ENCODE measurements around the gene AADACL2.
A peak's percentile ranks its signal among the peaks of the same experiment; 100 is the strongest.

Gene AADACL2

DNA sequence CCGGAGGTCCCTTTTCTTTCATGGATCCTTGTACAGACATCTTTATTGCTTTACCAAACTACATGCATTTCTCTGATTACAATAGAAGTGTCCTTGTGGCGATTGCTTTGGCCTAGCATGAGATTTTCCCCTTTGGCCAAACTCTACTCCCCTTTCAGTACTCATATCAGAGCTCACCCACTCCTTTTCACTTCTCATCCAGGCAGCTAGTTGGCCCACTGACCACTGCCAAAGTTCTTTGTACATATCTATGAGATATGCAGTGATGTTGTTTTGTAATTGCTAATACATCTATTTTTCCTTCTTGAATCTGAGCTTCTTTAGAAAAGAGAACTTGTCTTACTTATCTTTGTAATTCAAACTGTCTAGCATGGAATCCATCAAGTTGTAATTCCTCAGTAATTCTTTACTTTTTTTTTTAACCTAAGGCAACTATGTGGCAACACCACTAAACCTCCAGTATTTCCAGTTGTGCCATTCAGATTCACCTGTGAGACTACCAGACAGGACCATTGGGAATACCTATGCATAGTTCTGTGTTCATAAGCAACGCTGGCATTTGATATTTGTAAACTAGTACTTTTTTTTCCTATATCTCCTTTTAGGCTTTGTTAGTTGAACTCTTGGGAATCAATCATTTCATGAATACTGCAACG, 39.2 kb downstream of the AADACL2 start:
- H3K79me2 ChIP-seq (ENCODE audit: insufficient read depth, low read length) = no peaks in the 10 kb centered on the region
- H2AFZ ChIP-seq (ENCODE audit: low read length) = no peak overlapping the region
- H3K4me3 ChIP-seq (ENCODE audit: low read length, poor library complexity, severe bottlenecking) = no peak overlapping the region
- H3K9me2 ChIP-seq (replicated peaks; ENCODE audit: low read depth, low read length) = no peaks in the 10 kb centered on the region
- no peaks in the 10 kb centered on the region for H3K36me3 ChIP-seq (ENCODE audit: insufficient read depth, low read length)
- no peaks in the 10 kb centered on the region for H3K27me3 ChIP-seq (ENCODE audit: insufficient read depth, low read length, poor library complexity, severe bottlenecking)
- no peak overlapping the region for H3K9ac ChIP-seq (ENCODE audit: low read depth, low read length, poor library complexity, severe bottlenecking)
- H3K9me3 ChIP-seq (ENCODE audit: insufficient read depth, low read depth, low read length) = no peaks in the 10 kb centered on the region
- no peaks in the 10 kb centered on the region for H4K20me1 ChIP-seq (ENCODE audit: insufficient read depth, low read length, poor library complexity, severe bottlenecking)
- no peaks in the 10 kb centered on the region for H3F3A ChIP-seq (ENCODE audit: low read depth)
- peaks cover 12% of the 10 kb centered on the region for H3K4me1 ChIP-seq (ENCODE audit: insufficient read depth, low read length, poor library complexity, severe bottlenecking)
- TF ChIP-seq, protein P1, sequence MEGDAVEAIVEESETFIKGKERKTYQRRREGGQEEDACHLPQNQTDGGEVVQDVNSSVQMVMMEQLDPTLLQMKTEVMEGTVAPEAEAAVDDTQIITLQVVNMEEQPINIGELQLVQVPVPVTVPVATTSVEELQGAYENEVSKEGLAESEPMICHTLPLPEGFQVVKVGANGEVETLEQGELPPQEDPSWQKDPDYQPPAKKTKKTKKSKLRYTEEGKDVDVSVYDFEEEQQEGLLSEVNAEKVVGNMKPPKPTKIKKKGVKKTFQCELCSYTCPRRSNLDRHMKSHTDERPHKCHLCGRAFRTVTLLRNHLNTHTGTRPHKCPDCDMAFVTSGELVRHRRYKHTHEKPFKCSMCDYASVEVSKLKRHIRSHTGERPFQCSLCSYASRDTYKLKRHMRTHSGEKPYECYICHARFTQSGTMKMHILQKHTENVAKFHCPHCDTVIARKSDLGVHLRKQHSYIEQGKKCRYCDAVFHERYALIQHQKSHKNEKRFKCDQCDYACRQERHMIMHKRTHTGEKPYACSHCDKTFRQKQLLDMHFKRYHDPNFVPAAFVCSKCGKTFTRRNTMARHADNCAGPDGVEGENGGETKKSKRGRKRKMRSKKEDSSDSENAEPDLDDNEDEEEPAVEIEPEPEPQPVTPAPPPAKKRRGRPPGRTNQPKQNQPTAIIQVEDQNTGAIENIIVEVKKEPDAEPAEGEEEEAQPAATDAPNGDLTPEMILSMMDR (conservative IDR thresholded peaks at IDR 0.05; ENCODE audit: low read length) = no peak
- TF ChIP-seq EZH2phosphoT487 (IDR thresholded peaks at IDR 0.05; ENCODE audit: borderline replicate concordance) = no peak
- no peak overlapping the region for H3K4me2 ChIP-seq (ENCODE audit: low read depth, low read length, poor library complexity, severe bottlenecking)

DNA sequence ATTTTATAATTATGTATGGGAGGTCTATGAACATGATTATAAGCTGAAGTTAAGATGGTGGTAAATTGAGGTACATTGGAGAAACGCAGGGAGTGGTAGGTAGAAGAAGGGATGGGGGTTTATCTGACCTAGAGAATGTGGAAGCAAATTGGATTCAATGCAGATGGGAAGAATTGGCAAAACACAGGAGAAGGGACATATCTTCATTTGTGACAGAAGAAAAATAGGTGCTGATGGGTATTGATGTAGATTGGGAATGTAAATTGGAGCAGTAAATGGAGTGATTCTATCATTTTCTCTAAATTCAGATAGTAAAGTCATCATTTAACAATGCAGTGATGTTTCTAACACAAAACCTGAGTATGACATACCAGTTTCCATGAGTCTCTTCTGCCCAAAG, 40.5 kb downstream of the AADACL2 start:
- no peaks in the 10 kb centered on the region for H3K27me3 ChIP-seq (ENCODE audit: insufficient read depth, low read length, poor library complexity, severe bottlenecking)
- no peak overlapping the region for H3K4me3 ChIP-seq (ENCODE audit: low read length, poor library complexity, severe bottlenecking)
- H2AFZ ChIP-seq (ENCODE audit: low read length) = no peak overlapping the region
- no peaks in the 10 kb centered on the region for H3K36me3 ChIP-seq (ENCODE audit: insufficient read depth, low read length)
- H3K4me2 ChIP-seq (ENCODE audit: low read depth, low read length, poor library complexity, severe bottlenecking) = no peak overlapping the region
- TF ChIP-seq, protein P1 (conservative IDR thresholded peaks at IDR 0.05; ENCODE audit: low read length) = no peak
- TF ChIP-seq EZH2phosphoT487 (IDR thresholded peaks at IDR 0.05; ENCODE audit: borderline replicate concordance) = no peak
- H3K79me2 ChIP-seq (ENCODE audit: insufficient read depth, low read length) = no peaks in the 10 kb centered on the region
- H3K4me1 ChIP-seq (ENCODE audit: insufficient read depth, low read length, poor library complexity, severe bottlenecking) = peaks cover 12% of the 10 kb centered on the region
- no peak overlapping the region for H3K9ac ChIP-seq (ENCODE audit: low read depth, low read length, poor library complexity, severe bottlenecking)
- H3F3A ChIP-seq (ENCODE audit: low read depth) = no peaks in the 10 kb centered on the region
- H3K9me3 ChIP-seq (ENCODE audit: insufficient read depth, low read depth, low read length) = no peaks in the 10 kb centered on the region
- no peaks in the 10 kb centered on the region for H4K20me1 ChIP-seq (ENCODE audit: insufficient read depth, low read length, poor library complexity, severe bottlenecking)
- H3K9me2 ChIP-seq (replicated peaks; ENCODE audit: low read depth, low read length) = no peaks in the 10 kb centered on the region

DNA sequence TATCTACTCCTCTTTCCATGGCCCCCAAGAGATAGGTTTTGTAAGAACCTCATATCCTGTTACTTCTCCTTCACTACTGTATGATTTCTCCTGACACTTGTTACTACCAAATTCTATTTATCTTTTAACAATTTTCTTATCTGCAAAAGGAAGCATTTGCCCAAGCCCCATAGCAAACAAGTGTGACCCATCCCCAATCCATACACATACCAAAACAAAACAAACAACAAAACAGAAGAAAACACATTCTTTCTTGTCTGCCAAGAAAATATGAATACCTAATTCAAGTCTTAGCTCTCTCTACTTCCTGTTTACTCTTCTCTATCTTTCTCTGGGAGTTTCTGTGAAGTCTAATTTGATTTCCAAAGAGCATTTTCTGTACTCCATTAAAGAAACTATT, 41.2 kb downstream of the AADACL2 start:
- Histone ChIP-seq H3K9me2 (replicated peaks; ENCODE audit: low read depth, low read length) (no peaks in the 10 kb centered on the region), H3K4me2 (ENCODE audit: low read depth, low read length, poor library complexity, severe bottlenecking) (no peak overlapping the region), H3F3A (ENCODE audit: low read depth) (no peaks in the 10 kb centered on the region), H3K36me3 (ENCODE audit: insufficient read depth, low read length) (no peaks in the 10 kb centered on the region), H2AFZ (ENCODE audit: low read length) (peak overlapping the region; percentile 65), H3K4me1 (ENCODE audit: insufficient read depth, low read length, poor library complexity, severe bottlenecking) (peaks cover 12% of the 10 kb centered on the region), H3K4me3 (ENCODE audit: low read length, poor library complexity, severe bottlenecking) (no peak overlapping the region), H3K27me3 (ENCODE audit: insufficient read depth, low read length, poor library complexity, severe bottlenecking) (no peaks in the 10 kb centered on the region), H3K9me3 (ENCODE audit: insufficient read depth, low read depth, low read length) (no peaks in the 10 kb centered on the region), H3K79me2 (ENCODE audit: insufficient read depth, low read length) (no peaks in the 10 kb centered on the region), H4K20me1 (ENCODE audit: insufficient read depth, low read length, poor library complexity, severe bottlenecking) (no peaks in the 10 kb centered on the region), H3K9ac (ENCODE audit: low read depth, low read length, poor library complexity, severe bottlenecking) (no peak overlapping the region)
- TF ChIP-seq, protein P1 (conservative IDR thresholded peaks at IDR 0.05; ENCODE audit: low read length) = no peak
- TF ChIP-seq EZH2phosphoT487 (IDR thresholded peaks at IDR 0.05; ENCODE audit: borderline replicate concordance) = no peak

Data from Loucy (cell line).